ENCODE data around the gene ANKUB1.

The ANKUB1 gene

GRCh38 chr3:149713730-149714654 lies 78.4 kb downstream of the ANKUB1 start:
- no peak for DNase-seq (ENCODE audit: extremely low read depth in 1 of 2, low read depth in 1 of 2)
